Occipital lobe (tissue), 2 donors: ENCODE results near the gene VGLL2. TPM values are rescaled to one million over a fixed set of nuclear protein-coding genes. Genes with fewer than 3 reads are reported as not detected.

ENCODE experiments used
- DNase-seq: peaks from one replicate; lab custom pipeline; 2025; lab: John Stamatoyannopoulos, UW
- total RNA-seq: library from RNA; depleted of rRNA; stranded (reverse); fragments of >200 nt; gene quantifications from one replicate; pipeline ENCODE4 v1.2.3, GENCODE V29; 2014

The VGLL2 gene
- total RNA-seq, 1 donor from 2014 or later = not detected

GRCh38 chr6:117268924-117269323 lies 3.6 kb downstream of the VGLL2 start:
- no peak for DNase-seq

GRCh38 chr6:117269638-117270054 lies 4.3 kb downstream of the VGLL2 start:
- no peak for DNase-seq

GRCh38 chr6:117270055-117270842 lies 4.9 kb downstream of the VGLL2 start:
- DNase-seq = no peak

- DNase-seq = no peak
These were observed 5.6 kb downstream of the VGLL2 start for GRCh38 chr6:117270843-117271507.

GRCh38 chr6:117272032-117272866 lies 6.9 kb downstream of the VGLL2 start:
- no peak for DNase-seq

- DNase-seq = no peak
These were observed 7.5 kb downstream of the VGLL2 start for GRCh38 chr6:117272891-117273290.

GRCh38 chr6:117275205-117275604 lies 9.8 kb downstream of the VGLL2 start:
- no peak for DNase-seq

GRCh38 chr6:117275711-117276110 lies 10.4 kb downstream of the VGLL2 start:
- DNase-seq = no peak

- DNase-seq = no peak
These were observed 11.5 kb downstream of the VGLL2 start for GRCh38 chr6:117276778-117277316.

GRCh38 chr6:117280922-117281321 lies 15.6 kb downstream of the VGLL2 start:
- DNase-seq = no peak

GRCh38 chr6:117288083-117288715 lies 22.8 kb downstream of the VGLL2 start:
- no peak for DNase-seq

- DNase-seq = no peak
These were observed 25.0 kb downstream of the VGLL2 start for GRCh38 chr6:117290173-117290846.

GRCh38 chr6:117298941-117299340 lies 33.6 kb downstream of the VGLL2 start:
- DNase-seq = no peak

- no peak for DNase-seq
These were observed 38.0 kb downstream of the VGLL2 start for GRCh38 chr6:117303323-117303722.

GRCh38 chr6:117304446-117304845 lies 39.1 kb downstream of the VGLL2 start:
- DNase-seq = no peak

GRCh38 chr6:117306227-117306790 lies 41.0 kb downstream of the VGLL2 start:
- no peak for DNase-seq

GRCh38 chr6:117307655-117308054 lies 42.3 kb downstream of the VGLL2 start:
- no peak for DNase-seq

- no peak for DNase-seq
These were observed 43.7 kb downstream of the VGLL2 start for GRCh38 chr6:117309069-117309468.

- no peak for DNase-seq
These were observed 44.3 kb downstream of the VGLL2 start for GRCh38 chr6:117309611-117310010.

GRCh38 chr6:117311310-117311709 lies 46.0 kb downstream of the VGLL2 start:
- DNase-seq = no peak
